K562 (cell line): ENCODE results near the gene KLF13. TPM values are rescaled to one million over a fixed set of nuclear protein-coding genes. Genes with fewer than 3 reads are reported as not detected.

Experiments used
- ATAC-seq: fragments of 200-7000 bp; cut with Tn5 transposase; 3 replicates; pipeline ENCODE4 v1.9.1; 2020; ENCODE audit warnings: moderate library complexity
- BruUV-seq: library from RNA; stranded (reverse); fragments of 400-500 nt; replicated peaks from 2 replicates; lab custom pipeline; 2021; lab: Mats Ljungman, UMichigan
- CTCF ChIA-PET: fragments of 300-600 bp; formaldehyde crosslinking; extraction: SDS; loops from one replicate; lab custom pipeline; 2021; ENCODE audit warnings: low intra/inter-chr PET ratio; lab: Yijun Ruan, JAX
- POLR2A ChIA-PET: fragments of 300-600, 350-650 bp; sonication (Branson Sonifier 250); formaldehyde crosslinking; extraction: SDS; loops from one replicate; lab custom pipeline; 2021; ENCODE audit warnings: antibody characterized with exemption, inconsistent platforms; lab: Yijun Ruan, JAX
- DNase-seq, 4 experiments: peaks; one replicate each; pipeline versions ENCODE4 v3.0.0 to v3.0.0-alpha.2; 2011 to 2018; ENCODE audit warnings: low spot score in 3 of 4, mixed read lengths in 3 of 4; ENCODE audit errors: extremely low read depth in 1 of 4
- FAIRE-seq: peaks from 2 replicates; lab custom pipeline; 2011; peaks lifted over from hg19 to GRCh38; lab: Jason Lieb, UNC
- H2AFZ ChIP-seq: 2 replicates; pipeline ENCODE4 v1.6.0; 2011; ENCODE audit warnings: low read depth, low read length, control low read depth, inconsistent platforms
- H3K27ac ChIP-seq: fragments of 200-600 bp; 3 replicates; pipeline ENCODE4 v1.8.0; 2011; ENCODE audit warnings: low read depth, mild to moderate bottlenecking, control low read depth, inconsistent platforms, low read length, moderate library complexity, mixed read lengths; ENCODE audit errors: extremely low read depth
- H3K27me3 ChIP-seq, 2 experiments: fragments of 300-600 bp in 1 of 2; 2 replicates in 1 of 2; 3 replicates in 1 of 2; pipeline versions ENCODE4 v1.6.0 to v1.8.0; 2011; ENCODE audit warnings: inconsistent platforms in 2 of 2, low read length in 2 of 2, mild to moderate bottlenecking in 1 of 2, mixed read lengths in 1 of 2, moderate library complexity in 1 of 2; ENCODE audit not compliant: control insufficient read depth in 2 of 2, insufficient read depth in 2 of 2
- H3K36me3 ChIP-seq: fragments of 300-600 bp; 3 replicates; pipeline ENCODE4 v1.8.0; 2011; ENCODE audit warnings: mild to moderate bottlenecking, low read length, inconsistent platforms; ENCODE audit not compliant: control insufficient read depth, insufficient read depth
- H3K4me1 ChIP-seq, 2 experiments: fragments of 200-600 bp in 1 of 2; replicated peaks in 1 of 2; 2 replicates in 1 of 2; 3 replicates in 1 of 2; pipeline versions ENCODE4 v1.5.1 to v1.8.0; 2011; ENCODE audit warnings: inconsistent platforms in 2 of 2, low read length in 2 of 2, mild to moderate bottlenecking in 1 of 2, mixed read lengths in 1 of 2, moderate library complexity in 1 of 2; ENCODE audit not compliant: control insufficient read depth in 2 of 2, insufficient read depth in 2 of 2
- H3K4me2 ChIP-seq: 2 replicates; pipeline ENCODE4 v1.6.1; 2011; ENCODE audit warnings: low read length, control low read depth, inconsistent platforms, mixed read lengths; ENCODE audit not compliant: insufficient read depth
- H3K4me3 ChIP-seq: fragments of 200-600 bp; sonication (generic), shearing (Covaris generic); 2 replicates; pipeline ENCODE4 v1.5.1; 2016; ENCODE audit warnings: control low read depth, inconsistent platforms
- H3K79me2 ChIP-seq: fragments of 200-600 bp; 3 replicates; pipeline ENCODE4 v1.8.0; 2011; ENCODE audit warnings: low read length, inconsistent platforms; ENCODE audit not compliant: control insufficient read depth, insufficient read depth
- H3K9ac ChIP-seq, 2 experiments: 2 replicates each; pipeline versions ENCODE4 v1.6.0 to v1.6.1; 2011; ENCODE audit warnings: low read depth in 2 of 2, low read length in 2 of 2, control low read depth in 1 of 2, inconsistent platforms in 1 of 2, mild to moderate bottlenecking in 1 of 2, mixed read lengths in 1 of 2; ENCODE audit not compliant: insufficient read depth in 1 of 2
- H3K9me1 ChIP-seq: one replicate; pipeline ENCODE4 v1.6.0; 2011; ENCODE audit warnings: inconsistent platforms, mild to moderate bottlenecking, low read length, moderate library complexity; ENCODE audit not compliant: control insufficient read depth, insufficient read depth
- H3K9me3 ChIP-seq: replicated peaks from 2 replicates; pipeline ENCODE4 v1.5.1; 2011; ENCODE audit warnings: low read depth, low read length, inconsistent platforms; ENCODE audit not compliant: control insufficient read depth, insufficient read depth
- H4K20me1 ChIP-seq: replicated peaks from 2 replicates; pipeline ENCODE4 v1.6.1; 2011; ENCODE audit warnings: low read length, inconsistent platforms, mixed read lengths; ENCODE audit not compliant: control insufficient read depth, insufficient read depth
- CEBPB ChIP-seq: fragments of 450-650 bp; IDR thresholded peaks from 2 replicates; pipeline ENCODE4 v1.6.1; 2016; ENCODE audit warnings: missing genetic modification characterization, missing compliant biosample characterization
- CEBPG ChIP-seq, 3 experiments: fragments of 200-800 bp in 1 of 3; sonication (Bioruptor generic) in 1 of 3; sonication (generic) in 1 of 3; formaldehyde crosslinking in 1 of 3; IDR thresholded peaks in 2 of 3; conservative IDR thresholded peaks in 1 of 3; 2 replicates each; pipeline versions ENCODE4 v1.6.1 to v1.8.0; 2016 to 2022; ENCODE audit warnings: missing compliant biosample characterization in 2 of 3, missing genetic modification characterization in 2 of 3, mild to moderate bottlenecking in 1 of 3, missing genetic modification reagents in 1 of 3
- ELF1 ChIP-seq: fragments of 200-800 bp; sonication (Bioruptor generic); IDR thresholded peaks from 2 replicates; pipeline ENCODE4 v1.6.1; 2016; ENCODE audit warnings: missing genetic modification characterization, missing compliant biosample characterization
- FOS ChIP-seq: IDR thresholded peaks from 3 replicates; pipeline ENCODE4 v1.6.1; 2011; ENCODE audit not compliant: insufficient read length; ENCODE audit errors: extremely low read depth
- GABPA ChIP-seq: fragments of 200-800 bp; sonication (Bioruptor generic); conservative IDR thresholded peaks from 2 replicates; pipeline ENCODE4 v1.6.1; 2016; ENCODE audit warnings: low read depth, missing genetic modification characterization, missing compliant biosample characterization
- HEY1 ChIP-seq: fragments of 250-450 bp; sonication (Bioruptor Pico); IDR thresholded peaks from 2 replicates; pipeline ENCODE4 v1.5.0; 2020; ENCODE audit warnings: mild to moderate bottlenecking, moderate library complexity, borderline replicate concordance
- RFX5 ChIP-seq: IDR thresholded peaks from 2 replicates; pipeline ENCODE4 v1.6.1; 2011; ENCODE audit warnings: low read depth, mild to moderate bottlenecking, improper control_type of control experiment, low read length
- TAF1 ChIP-seq: IDR thresholded peaks from 2 replicates; pipeline ENCODE4 v1.6.1; 2011; ENCODE audit warnings: mild to moderate bottlenecking, low read length, moderate library complexity; ENCODE audit not compliant: insufficient read depth, control insufficient read depth, severe bottlenecking; ENCODE audit errors: extremely low read depth
- ZNF121 ChIP-seq: sonication (generic); formaldehyde crosslinking; conservative IDR thresholded peaks from 2 replicates; pipeline ENCODE4 v1.8.0; 2022; ENCODE audit warnings: missing genetic modification reagents
- ZNF212 ChIP-seq: fragments of 450-650 bp; formaldehyde crosslinking; IDR thresholded peaks from 2 replicates; pipeline ENCODE4 v1.4.0; 2020; ENCODE audit warnings: mild to moderate bottlenecking
- ZNF609 ChIP-seq: sonication (generic); formaldehyde crosslinking; IDR thresholded peaks from 2 replicates; pipeline ENCODE4 v1.8.1; 2023; ENCODE audit warnings: missing genetic modification reagents, mild to moderate bottlenecking, borderline replicate concordance
- ZNF778 ChIP-seq: fragments of 450-650 bp; formaldehyde crosslinking; IDR thresholded peaks from 2 replicates; pipeline ENCODE4 v1.4.0; 2020; ENCODE audit warnings: mild to moderate bottlenecking, moderate library complexity
- WGBS: fragments of 100-300 bp; shearing (Covaris generic); methylation state at CpG from one replicate; pipeline ENCODE4 v1.1.6; 2016; ENCODE audit warnings: low coverage, mixed read lengths; ENCODE audit not compliant: insufficient coverage; ENCODE audit errors: missing lambda C conversion rate; 5-methylcytosine and 5-hydroxymethylcytosine counted together
- in situ Hi-C: fragments of 300-500 bp; cut with MboI; formaldehyde crosslinking; loops from 4 replicates; pipeline ENCODE4 v1.15.0; 2018; ENCODE audit warnings: inconsistent platforms, mixed read lengths
- intact Hi-C: fragments of 100-400 bp; cut with micrococcal nuclease; formaldehyde crosslinking; loops from 2 replicates; pipeline ENCODE4 v1.14.2; 2022
- polyA plus RNA-seq, 8 experiments: library from polyadenylated mRNA; depleted of rRNA in 4 of 8; stranded (reverse) in 5 of 8; unstranded in 3 of 8; fragments of >200 nt; fragmentation: Nextera tagmentation in 2 of 8; fragmentation: Illumina TruSeq in 1 of 8; extraction: Ambion mirVana in 2 of 8; extraction: Trizol in 1 of 8; gene quantifications; 2 replicates each; pipeline versions ENCODE4 v1.2.1 to v1.2.3, GENCODE V29; 2011 to 2014; ENCODE audit warnings: inconsistent platforms in 1 of 8, missing spikeins in 1 of 8
- total RNA-seq, 7 experiments: library from RNA; depleted of rRNA in 6 of 7; stranded (reverse); fragments of >200 nt in 6 of 7; fragmentation: Illumina TruSeq in 2 of 7; extraction: Trizol in 2 of 7; gene quantifications; 2 replicates each; pipeline versions ENCODE4 v1.2.1 to v1.2.3, GENCODE V29; 2011 to 2021; ENCODE audit warnings: low replicate concordance in 1 of 7

KLF13 gene
- total and polyA plus RNA-seq, 9 of the 15 experiments (the other 6 are each of a cell fraction or from before 2014, with no cell fraction given), result 1.8 to 10.5 (median 4.8) TPM

- no peak for TF ChIP-seq ZNF609 (CRISPR knock-in tag)
Measured at GRCh38 chr15:31296219-31296645, 30.4 kb upstream of the KLF13 start (continued).

- no peaks in the 10 kb centered on the region for H3K79me2 ChIP-seq
- WGBS, result 1% methylated on average over 13 of the region's 13 CpGs
- in situ Hi-C loops (no loop called here), intact Hi-C loops (no loop called here)
- no peak overlapping the region for H3K9ac ChIP-seq
- no peak overlapping the region for H3K4me2 ChIP-seq
- 0 out of 2 replicates have a peak, but pooled peaks cover 7% of the 10 kb centered on the region for H4K20me1 ChIP-seq
- no peaks in the 10 kb centered on the region for H3K9me3 ChIP-seq
- peaks cover 7 to 24% of the 10 kb centered on the region in 2 experiments; a peak in 4 of 5 replicates for H3K4me1 ChIP-seq
- no peak for FAIRE-seq
- CTCF ChIA-PET, result no interaction called here
- H3K4me3 ChIP-seq, result no peak overlapping the region
- POLR2A ChIA-PET, result interaction anchor here (0.5 kb wide), 1 partner anchor 14 kb away, joined by 4 read pairs; no protein-coding TSS in a partner anchor
- H3K36me3 ChIP-seq, result no peaks in the 10 kb centered on the region
- H2AFZ ChIP-seq, result no peak overlapping the region
- H3K9me1 ChIP-seq, result peaks cover 3% of the 10 kb centered on the region
- no peak; the same call in 2 of the 3 replicates for ATAC-seq
- H3K27ac ChIP-seq, result no peak overlapping the region
- peaks cover 10 to 28% of the 10 kb centered on the region in 2 experiments; a peak in 4 of 5 replicates for H3K27me3 ChIP-seq
- no peak for DNase-seq
- TF ChIP-seq TAF1 (no peak), CEBPG (CRISPR knock-in tag; IDR thresholded peaks at IDR 0.05) (no peak), CEBPG (tag; conservative IDR thresholded peaks at IDR 0.05 in 1 of 2, IDR thresholded peaks at IDR 0.05 in 1 of 2) (peak in 1 of 2 experiments; percentile 24; a peak in 1 of 4 replicates), ZNF212 (CRISPR knock-in tag) (no peak), GABPA (tag) (no peak), ZNF778 (CRISPR knock-in tag) (no peak), ELF1 (tag) (no peak), FOS (no peak), CEBPB (tag) (peak; percentile 49; the same call in 1 of the 2 replicates), HEY1 (CRISPR knock-in tag) (no peak), ZNF121 (CRISPR knock-in tag) (no peak), RFX5 (no peak)
- no TSS peak for BruUV-seq
Measured at GRCh38 chr15:31296646-31297574, 29.7 kb upstream of the KLF13 start.
